Astrocyte of the hippocampus (primary cell): ENCODE results near the gene SULT1B1.

Source experiments
- DNase-seq: peaks from one replicate; pipeline ENCODE4 v3.0.0; 2011; ENCODE audit warnings: low read depth, low spot score

The SULT1B1 gene

GRCh38 chr4:69697536-69698242 is 62.7 kb downstream of the SULT1B1 start:
- no peak for DNase-seq

DNA sequence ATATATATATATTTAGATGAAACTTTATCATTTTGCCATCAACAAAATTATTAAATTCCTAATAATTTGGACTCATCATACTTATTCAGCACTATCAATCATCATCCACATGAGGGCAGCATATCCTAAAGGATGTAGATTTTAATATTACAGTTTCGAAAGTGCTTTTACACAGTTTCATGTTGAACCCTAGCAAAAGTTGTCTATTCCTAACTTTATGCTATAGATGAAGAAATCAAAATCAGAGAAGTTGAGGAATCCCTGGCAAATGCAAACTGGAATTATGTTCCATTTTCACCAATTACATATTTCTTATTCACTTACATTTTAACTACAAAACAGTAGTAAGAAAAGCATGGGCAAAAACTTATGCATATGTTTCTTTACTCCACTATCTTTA is 70.8 kb downstream of the SULT1B1 start:
- DNase-seq, result peak; percentile 28

DNA sequence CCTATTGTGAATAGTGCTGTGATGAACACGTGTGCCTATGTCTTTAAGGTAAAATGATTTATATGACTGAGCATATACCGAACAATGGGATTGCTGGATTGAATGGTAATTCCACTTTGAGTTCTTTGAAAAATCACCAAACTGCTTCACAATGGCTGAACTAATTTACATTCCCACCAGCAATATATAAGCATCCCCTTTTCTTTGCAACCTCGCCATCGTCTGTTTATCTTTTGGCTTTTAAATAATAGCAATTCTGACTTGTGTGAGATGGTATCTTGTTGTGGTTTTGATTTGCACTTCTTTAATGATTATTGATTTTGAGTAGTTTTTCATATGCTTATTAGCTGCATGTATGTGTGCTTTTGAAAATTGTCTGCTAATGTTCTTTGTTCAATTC is 75.6 kb downstream of the SULT1B1 start:
- no peak for DNase-seq
